Measurements from ENCODE around the gene IRGC.
"Not testable (repeated sequence)": the region's sequence is repeated elsewhere in the genome, so short reads cannot be mapped to it uniquely, and the experiment has no call there.

IRGC gene

GRCh38 chr19:43759515-43759914 lies 43.6 kb downstream of the IRGC start:
- peak in 1 of 2 experiments; percentile 31 for DNase-seq (ENCODE audit: low read depth in 1 of 2, low spot score in 1 of 2)
- TF ChIP-seq JUND (IDR thresholded peaks at IDR 0.05; ENCODE audit: low read depth): no peak
- in situ Hi-C loops (cut with HindIII; ENCODE audit: low pct_unique_long_range_greater_than_20kb, low sequenced_read_pairs): no loop called here

GRCh38 chr19:43760941-43761340 lies 45.1 kb downstream of the IRGC start:
- in situ Hi-C loops (cut with HindIII; ENCODE audit: low pct_unique_long_range_greater_than_20kb, low sequenced_read_pairs): no loop called here
- DNase-seq (ENCODE audit: low read depth in 1 of 2, low spot score in 1 of 2): no peak
- TF ChIP-seq JUND (IDR thresholded peaks at IDR 0.05; ENCODE audit: low read depth): no peak

DNA sequence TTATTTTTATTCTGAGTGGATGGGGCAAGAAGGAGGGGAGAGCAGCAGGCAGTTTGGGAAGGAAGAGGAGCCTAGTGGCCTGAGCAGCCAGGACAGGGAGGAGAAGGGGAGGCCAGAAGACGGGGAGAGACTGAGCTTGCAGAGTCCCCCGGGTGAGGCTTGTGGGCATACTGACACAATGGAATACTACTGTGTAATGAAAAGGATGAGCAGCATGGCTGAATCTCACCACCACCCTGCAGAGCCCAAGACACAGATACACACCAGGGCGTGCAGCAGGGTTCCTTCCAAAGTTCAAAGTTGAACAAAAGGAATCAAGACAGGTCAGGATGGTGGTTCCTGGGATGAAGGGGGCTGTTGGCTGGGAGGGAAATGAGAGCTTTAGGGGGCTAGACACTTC lies 46.9 kb downstream of the IRGC start:
- in situ Hi-C loops (cut with HindIII; ENCODE audit: low pct_unique_long_range_greater_than_20kb, low sequenced_read_pairs): no loop called here
- TF ChIP-seq JUND (IDR thresholded peaks at IDR 0.05; ENCODE audit: low read depth): no peak
- no peak for DNase-seq (ENCODE audit: low read depth in 1 of 2, low spot score in 1 of 2)

- no peak for DNase-seq (ENCODE audit: low read depth in 1 of 2, low spot score in 1 of 2)
- in situ Hi-C loops (cut with HindIII; ENCODE audit: low pct_unique_long_range_greater_than_20kb, low sequenced_read_pairs): no loop called here
- no peak for TF ChIP-seq JUND (IDR thresholded peaks at IDR 0.05; ENCODE audit: low read depth)
Observed at GRCh38 chr19:43763473-43763939, 47.6 kb downstream of the IRGC start.

- in situ Hi-C loops (cut with HindIII; ENCODE audit: low pct_unique_long_range_greater_than_20kb, low sequenced_read_pairs); DNase-seq (ENCODE audit: low read depth in 1 of 2, low spot score in 1 of 2): not testable (repeated sequence)
Observed at GRCh38 chr19:43764684-43765083, 48.8 kb downstream of the IRGC start.

GRCh38 chr19:43765109-43765876 lies 49.4 kb downstream of the IRGC start:
- DNase-seq (ENCODE audit: low read depth in 1 of 2, low spot score in 1 of 2): no peak
- TF ChIP-seq JUND (IDR thresholded peaks at IDR 0.05; ENCODE audit: low read depth): no peak
- in situ Hi-C loops (cut with HindIII; ENCODE audit: low pct_unique_long_range_greater_than_20kb, low sequenced_read_pairs): no loop called here

GRCh38 chr19:43766755-43767043 lies 50.8 kb downstream of the IRGC start:
- no peak for TF ChIP-seq JUND (IDR thresholded peaks at IDR 0.05; ENCODE audit: low read depth)
- no peak for DNase-seq (ENCODE audit: low read depth in 1 of 2, low spot score in 1 of 2)
- in situ Hi-C loops (cut with HindIII; ENCODE audit: low pct_unique_long_range_greater_than_20kb, low sequenced_read_pairs): no loop called here

GRCh38 chr19:43767316-43767715 lies 51.4 kb downstream of the IRGC start:
- no peak for TF ChIP-seq JUND (IDR thresholded peaks at IDR 0.05; ENCODE audit: low read depth)
- DNase-seq (ENCODE audit: low read depth in 1 of 2, low spot score in 1 of 2): no peak
- in situ Hi-C loops (cut with HindIII; ENCODE audit: low pct_unique_long_range_greater_than_20kb, low sequenced_read_pairs): no loop called here

- TF ChIP-seq JUND (IDR thresholded peaks at IDR 0.05; ENCODE audit: low read depth): no peak
- no peak for DNase-seq (ENCODE audit: low read depth in 1 of 2, low spot score in 1 of 2)
- in situ Hi-C loops (cut with HindIII; ENCODE audit: low pct_unique_long_range_greater_than_20kb, low sequenced_read_pairs): no loop called here
Observed at GRCh38 chr19:43767818-43768217, 51.9 kb downstream of the IRGC start.

- no peak for TF ChIP-seq JUND (IDR thresholded peaks at IDR 0.05; ENCODE audit: low read depth)
- DNase-seq (ENCODE audit: low read depth in 1 of 2, low spot score in 1 of 2): no peak
- in situ Hi-C loops (cut with HindIII; ENCODE audit: low pct_unique_long_range_greater_than_20kb, low sequenced_read_pairs): no loop called here
Observed at GRCh38 chr19:43768273-43769050, 52.6 kb downstream of the IRGC start.

GRCh38 chr19:43769256-43769655 lies 53.4 kb downstream of the IRGC start:
- in situ Hi-C loops (cut with HindIII; ENCODE audit: low pct_unique_long_range_greater_than_20kb, low sequenced_read_pairs): no loop called here
- DNase-seq (ENCODE audit: low read depth in 1 of 2, low spot score in 1 of 2): no peak

More at GRCh38 chr19:43769256-43769655, 53.4 kb downstream of the IRGC start:
- TF ChIP-seq JUND (IDR thresholded peaks at IDR 0.05; ENCODE audit: low read depth): no peak
